Measurements from ENCODE around the gene PRKAG2.
"Not testable (repeated sequence)": the region's sequence is repeated elsewhere in the genome, so short reads cannot be mapped to it uniquely, and the experiment has no call there.

Gene PRKAG2

GRCh38 chr7:151590850-151591771 lies 285.8 kb downstream of the PRKAG2 start:
- DNase-seq = no peak

GRCh38 chr7:151590071-151590849 lies 286.7 kb downstream of the PRKAG2 start:
- no peak for ATAC-seq
- no peak overlapping the region for H3K4me3 Mint-ChIP-seq
- peak overlapping the region in 1 of 2 donors; percentile 68 for H3K27ac Mint-ChIP-seq
- no peak for DNase-seq
- H3K9me3 Mint-ChIP-seq = no peaks in the 10 kb centered on the region
- no peaks in the 10 kb centered on the region for H3K4me1 Mint-ChIP-seq
- H3K27me3 Mint-ChIP-seq = no peaks in the 10 kb centered on the region

More at GRCh38 chr7:151590850-151591771, 285.8 kb downstream of the PRKAG2 start:
- no peaks in the 10 kb centered on the region for H3K9me3 Mint-ChIP-seq
- no peak overlapping the region for H3K4me3 Mint-ChIP-seq
- no peaks in the 10 kb centered on the region for H3K4me1 Mint-ChIP-seq
- no peaks in the 10 kb centered on the region for H3K27me3 Mint-ChIP-seq
- no peak overlapping the region for H3K27ac Mint-ChIP-seq
- no peak for ATAC-seq

- no peaks in the 10 kb centered on the region for H3K9me3 Mint-ChIP-seq
- no peaks in the 10 kb centered on the region for H3K27me3 Mint-ChIP-seq
- no peak overlapping the region for H3K4me3 Mint-ChIP-seq
- DNase-seq = no peak
- no peak overlapping the region for H3K27ac Mint-ChIP-seq
- no peak for ATAC-seq
- H3K4me1 Mint-ChIP-seq = no peaks in the 10 kb centered on the region
Observed at GRCh38 chr7:151588982-151589381, 287.9 kb downstream of the PRKAG2 start.

- Mint-ChIP-seq H3K9me3 (no peaks in the 10 kb centered on the region), H3K4me1 (no peaks in the 10 kb centered on the region), H3K4me3 (no peak overlapping the region), H3K27me3 (no peaks in the 10 kb centered on the region), H3K27ac (peak overlapping the region in 1 of 2 donors; percentile 66)
- DNase-seq = no peak
- ATAC-seq = no peak
Observed at GRCh38 chr7:151586531-151587260, 290.2 kb downstream of the PRKAG2 start.

GRCh38 chr7:151585744-151586393 lies 291.0 kb downstream of the PRKAG2 start:
- Mint-ChIP-seq H3K9me3 (peaks cover under 1 to 3% of the 10 kb centered on the region in 2 donors), H3K27me3 (no peaks in the 10 kb centered on the region), H3K4me3 (no peak overlapping the region), H3K4me1 (no peaks in the 10 kb centered on the region), H3K27ac (no peak overlapping the region)
- no peak for ATAC-seq
- DNase-seq = no peak

GRCh38 chr7:151581741-151582140 lies 295.2 kb downstream of the PRKAG2 start:
- H3K4me3 Mint-ChIP-seq = no peak overlapping the region
- peaks cover 14 to 20% of the 10 kb centered on the region in 2 donors for H3K9me3 Mint-ChIP-seq
- DNase-seq (no peak), ATAC-seq (no peak)
- H3K27ac Mint-ChIP-seq = no peak overlapping the region
- no peaks in the 10 kb centered on the region for H3K4me1 Mint-ChIP-seq
- no peaks in the 10 kb centered on the region for H3K27me3 Mint-ChIP-seq

GRCh38 chr7:151579644-151580043 lies 297.3 kb downstream of the PRKAG2 start:
- Mint-ChIP-seq H3K9me3 (peaks cover 14 to 20% of the 10 kb centered on the region in 2 donors), H3K27me3 (no peaks in the 10 kb centered on the region), H3K4me3 (no peak overlapping the region), H3K27ac (no peak overlapping the region), H3K4me1 (no peaks in the 10 kb centered on the region)
- ATAC-seq (no peak), DNase-seq (no peak)

GRCh38 chr7:151575410-151575809 lies 301.5 kb downstream of the PRKAG2 start:
- DNase-seq = no peak
- peaks cover 9 to 12% of the 10 kb centered on the region in 2 donors for H3K9me3 Mint-ChIP-seq
- H3K4me1 Mint-ChIP-seq = no peaks in the 10 kb centered on the region
- no peak overlapping the region for H3K4me3 Mint-ChIP-seq
- H3K27me3 Mint-ChIP-seq = no peaks in the 10 kb centered on the region
- no peak overlapping the region for H3K27ac Mint-ChIP-seq
- ATAC-seq = no peak

GRCh38 chr7:151573046-151573445 lies 303.9 kb downstream of the PRKAG2 start:
- not testable (repeated sequence) for ATAC-seq, H3K4me3 Mint-ChIP-seq, H3K9me3 Mint-ChIP-seq, DNase-seq, H3K27me3 Mint-ChIP-seq, H3K27ac Mint-ChIP-seq, H3K4me1 Mint-ChIP-seq

- Mint-ChIP-seq H3K27ac (no peak overlapping the region), H3K9me3 (no peaks in the 10 kb centered on the region), H3K4me3 (no peak overlapping the region), H3K4me1 (no peaks in the 10 kb centered on the region), H3K27me3 (no peaks in the 10 kb centered on the region)
- ATAC-seq (no peak), DNase-seq (no peak)
Observed at GRCh38 chr7:151572136-151572535, 304.8 kb downstream of the PRKAG2 start.

- no peaks in the 10 kb centered on the region for H3K27me3 Mint-ChIP-seq
- no peaks in the 10 kb centered on the region for H3K9me3 Mint-ChIP-seq
- H3K4me1 Mint-ChIP-seq = no peaks in the 10 kb centered on the region
- DNase-seq (no peak), ATAC-seq (no peak)
- no peak overlapping the region for H3K27ac Mint-ChIP-seq
- H3K4me3 Mint-ChIP-seq = no peak overlapping the region
Observed at GRCh38 chr7:151571471-151571870, 305.4 kb downstream of the PRKAG2 start.

GRCh38 chr7:151570366-151570915 lies 306.5 kb downstream of the PRKAG2 start:
- H3K27me3 Mint-ChIP-seq = no peaks in the 10 kb centered on the region
- no peak for ATAC-seq
- H3K4me3 Mint-ChIP-seq = no peak overlapping the region
- no peaks in the 10 kb centered on the region for H3K9me3 Mint-ChIP-seq
- no peak for DNase-seq
- H3K27ac Mint-ChIP-seq = no peak overlapping the region
- H3K4me1 Mint-ChIP-seq = no peaks in the 10 kb centered on the region

GRCh38 chr7:151568956-151569940 lies 307.7 kb downstream of the PRKAG2 start:
- DNase-seq = no peak
- ATAC-seq = no peak
- Mint-ChIP-seq H3K27ac (no peak overlapping the region), H3K27me3 (no peaks in the 10 kb centered on the region), H3K4me3 (no peak overlapping the region), H3K4me1 (no peaks in the 10 kb centered on the region), H3K9me3 (no peaks in the 10 kb centered on the region)

- H3K27ac Mint-ChIP-seq = no peak overlapping the region
- H3K4me3 Mint-ChIP-seq = no peak overlapping the region
- no peaks in the 10 kb centered on the region for H3K9me3 Mint-ChIP-seq
- no peaks in the 10 kb centered on the region for H3K4me1 Mint-ChIP-seq
- DNase-seq (no peak), ATAC-seq (no peak)
- no peaks in the 10 kb centered on the region for H3K27me3 Mint-ChIP-seq
Observed at GRCh38 chr7:151566897-151567320, 310.0 kb downstream of the PRKAG2 start.

Measured in stimulated activated naive CD8-positive, alpha-beta T cell treated with anti-CD3 and anti-CD28 coated beads, Interleukin-15, amount 100 ng/mL, for 72 hours (primary cell).